GM12878 (cell line): ENCODE results near the gene NSG1. TPM values are rescaled to one million over a fixed set of nuclear protein-coding genes. Genes with fewer than 3 reads are reported as not detected.

Source experiments
- E2F8 ChIP-seq: fragments of 450-650 bp; IDR thresholded peaks from 2 replicates; pipeline ENCODE4 v1.6.1; 2018; ENCODE audit warnings: mild to moderate bottlenecking, low read depth, moderate library complexity; ENCODE audit not compliant: partially characterized antibody
- IKZF2 ChIP-seq, 2 experiments: fragments of 450-650 bp; IDR thresholded peaks; 2 replicates each; pipeline ENCODE4 v1.6.1; 2017; ENCODE audit warnings: mild to moderate bottlenecking in 2 of 2, moderate library complexity in 2 of 2
- JUNB ChIP-seq: IDR thresholded peaks from 2 replicates; pipeline ENCODE4 v1.6.1; 2016; ENCODE audit warnings: antibody characterized with exemption, mild to moderate bottlenecking
- KLF5 ChIP-seq: fragments of 450-650 bp; IDR thresholded peaks from 2 replicates; pipeline ENCODE4 v1.6.1; 2014; ENCODE audit warnings: mild to moderate bottlenecking; ENCODE audit not compliant: partially characterized antibody
- MYB ChIP-seq: fragments of 150-350 bp; IDR thresholded peaks from 2 replicates; pipeline ENCODE4 v1.6.1; 2014; ENCODE audit warnings: mild to moderate bottlenecking, low read depth, low read length, borderline replicate concordance
- POLR2A ChIP-seq: IDR thresholded peaks from 2 replicates; pipeline ENCODE4 v1.6.1; 2011; ENCODE audit warnings: low read depth, mild to moderate bottlenecking, low read length
- POU2F2 ChIP-seq: IDR thresholded peaks from 3 replicates; pipeline ENCODE4 v1.6.1; 2011; ENCODE audit warnings: low read depth, mild to moderate bottlenecking, low read length, borderline replicate concordance
- REST ChIP-seq: IDR thresholded peaks from 2 replicates; pipeline ENCODE4 v1.6.1; 2012; ENCODE audit warnings: mild to moderate bottlenecking, low read depth, low read length
- RUNX3 ChIP-seq: IDR thresholded peaks from 2 replicates; pipeline ENCODE4 v1.6.1; 2012; ENCODE audit warnings: low read length, inconsistent platforms
- polyA plus RNA-seq, 11 experiments: library from polyadenylated mRNA; depleted of rRNA in 4 of 11; unstranded in 6 of 11; stranded (reverse) in 5 of 11; fragments of >200 nt; fragmentation: Nextera tagmentation in 4 of 11; fragmentation: Illumina TruSeq in 1 of 11; extraction: Ambion mirVana in 4 of 11; extraction: Trizol in 1 of 11; gene quantifications; 1 replicate in 1 of 11; 2 replicates in 10 of 11; pipeline versions ENCODE4 v1.2.1 to v1.2.3, GENCODE V29; 2011 to 2016; ENCODE audit warnings: inconsistent platforms in 2 of 11, missing spikeins in 2 of 11, low read depth in 1 of 11
- total RNA-seq, 4 experiments: library from RNA; depleted of rRNA in 3 of 4; stranded (reverse); fragments of >200 nt in 3 of 4; fragmentation: Illumina TruSeq in 1 of 4; extraction: Trizol in 1 of 4; gene quantifications; 2 replicates each; pipeline versions ENCODE4 v1.2.1 to v1.2.3, GENCODE V29; 2013 to 2021
- TF ChIP-seq, protein P1 (sequence below): IDR thresholded peaks from 2 replicates; pipeline ENCODE4 v1.6.1; 2011; ENCODE audit warnings: borderline replicate concordance, low read depth, mild to moderate bottlenecking, moderate library complexity, mixed read lengths, low read length; ENCODE audit not compliant: insufficient read depth; ENCODE audit errors: extremely low read length
- TF ChIP-seq, protein P2 (sequence below): IDR thresholded peaks from 2 replicates; pipeline ENCODE4 v1.6.1; 2012; ENCODE audit warnings: low read depth, low read length, improper control_type of control experiment

The NSG1 gene
- total and polyA plus RNA-seq, 10 of the 15 experiments (the other 5 are each of a cell fraction or from before 2014, with no cell fraction given): 0.03 to 0.19 (median 0.10) TPM; not detected in 5

- TF ChIP-seq, protein P1, sequence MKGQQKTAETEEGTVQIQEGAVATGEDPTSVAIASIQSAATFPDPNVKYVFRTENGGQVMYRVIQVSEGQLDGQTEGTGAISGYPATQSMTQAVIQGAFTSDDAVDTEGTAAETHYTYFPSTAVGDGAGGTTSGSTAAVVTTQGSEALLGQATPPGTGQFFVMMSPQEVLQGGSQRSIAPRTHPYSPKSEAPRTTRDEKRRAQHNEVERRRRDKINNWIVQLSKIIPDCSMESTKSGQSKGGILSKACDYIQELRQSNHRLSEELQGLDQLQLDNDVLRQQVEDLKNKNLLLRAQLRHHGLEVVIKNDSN: no peak
- TF ChIP-seq IKZF2 (IDR thresholded peaks at IDR 0.05): 0 out of 4 replicates have a peak, but pooled peaks of 1 of the 2 experiments have one; percentile 7
- no peak for TF ChIP-seq MYB
- no peak for TF ChIP-seq POLR2A
- TF ChIP-seq POU2F2: no peak
- TF ChIP-seq REST: no peak
- TF ChIP-seq, protein P2, sequence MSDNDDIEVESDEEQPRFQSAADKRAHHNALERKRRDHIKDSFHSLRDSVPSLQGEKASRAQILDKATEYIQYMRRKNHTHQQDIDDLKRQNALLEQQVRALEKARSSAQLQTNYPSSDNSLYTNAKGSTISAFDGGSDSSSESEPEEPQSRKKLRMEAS: no peak
- no peak for TF ChIP-seq KLF5
- TF ChIP-seq E2F8: no peak
- peak; percentile 84 for TF ChIP-seq JUNB
- peak; percentile 85 for TF ChIP-seq RUNX3
Measured at GRCh38 chr4:4440333-4441061, 53.6 kb downstream of the NSG1 start (continued).
